Neural progenitor cell (in vitro differentiated cells): Measurements from ENCODE around the gene GLS.

ENCODE experiments used
- CTCF ChIP-seq: fragments of 200-600 bp; sonication (generic); IDR thresholded peaks from 2 replicates; pipeline ENCODE4 v1.5.1; 2017; ENCODE audit warnings: antibody characterized with exemption, mild to moderate bottlenecking
- EZH2phosphoT487 ChIP-seq: fragments of 200-600 bp; sonication (generic); IDR thresholded peaks from 2 replicates; pipeline ENCODE4 v1.6.1; 2017; ENCODE audit warnings: antibody characterized with exemption

GRCh38 chr2:190867212-190867611 lies 13.4 kb upstream of the GLS start:
- TF ChIP-seq EZH2phosphoT487 (no peak), CTCF (no peak)
